CD1c-positive myeloid dendritic cell (primary cell): ENCODE data around the gene TMEM59L.

ENCODE experiments used
- DNase-seq: peaks from one replicate; pipeline ENCODE4 v3.0.0-alpha.2; 2016; ENCODE audit errors: extremely low spot score

The TMEM59L gene

GRCh38 chr19:18657590-18658365 lies 45.1 kb downstream of the TMEM59L start:
- DNase-seq = no peak

GRCh38 chr19:18658366-18658855 lies 45.7 kb downstream of the TMEM59L start:
- no peak for DNase-seq

GRCh38 chr19:18659281-18660050 lies 46.8 kb downstream of the TMEM59L start:
- DNase-seq = peak; percentile 81

GRCh38 chr19:18660051-18660910 lies 47.6 kb downstream of the TMEM59L start:
- DNase-seq = peak; percentile 92

- peak; percentile 84 for DNase-seq
These were observed 48.4 kb downstream of the TMEM59L start for GRCh38 chr19:18660939-18661670.

GRCh38 chr19:18662972-18663732 lies 50.5 kb downstream of the TMEM59L start:
- no peak for DNase-seq

GRCh38 chr19:18663940-18664530 lies 51.4 kb downstream of the TMEM59L start:
- DNase-seq = no peak

- no peak for DNase-seq
These were observed 53.1 kb downstream of the TMEM59L start for GRCh38 chr19:18665771-18666202.

GRCh38 chr19:18666317-18666716 lies 53.6 kb downstream of the TMEM59L start:
- DNase-seq = no peak

- no peak for DNase-seq
These were observed 54.1 kb downstream of the TMEM59L start for GRCh38 chr19:18666784-18667183.

GRCh38 chr19:18667531-18668251 lies 55.0 kb downstream of the TMEM59L start:
- no peak for DNase-seq

GRCh38 chr19:18668252-18668631 lies 55.6 kb downstream of the TMEM59L start:
- no peak for DNase-seq

GRCh38 chr19:18668744-18669523 lies 56.3 kb downstream of the TMEM59L start:
- DNase-seq = no peak

- DNase-seq = no peak
These were observed 56.8 kb downstream of the TMEM59L start for GRCh38 chr19:18669524-18669817.

GRCh38 chr19:18669883-18670282 lies 57.2 kb downstream of the TMEM59L start:
- no peak for DNase-seq

- no peak for DNase-seq
These were observed 57.6 kb downstream of the TMEM59L start for GRCh38 chr19:18670312-18670711.
